Keratinocyte (primary cell): ENCODE measurements around the gene POLR3K. TPM values are rescaled to one million over a fixed set of nuclear protein-coding genes. Genes with fewer than 3 reads are reported as not detected.

ENCODE experiments used
- DNase-seq: peaks from one replicate; pipeline ENCODE4 v3.0.0-alpha.2; 2011; ENCODE audit warnings: low read depth, missing footprints, low spot score
- FAIRE-seq: peaks from 2 replicates; lab custom pipeline; 2011; peaks lifted over from hg19 to GRCh38; lab: Jason Lieb, UNC
- H2AFZ ChIP-seq: 2 replicates; pipeline ENCODE4 v1.6.0; 2012; ENCODE audit warnings: low read length, control low read depth, inconsistent platforms; ENCODE audit not compliant: control insufficient read depth
- H3K27ac ChIP-seq: 2 replicates; pipeline ENCODE4 v1.5.1; 2011; ENCODE audit warnings: low read length; ENCODE audit not compliant: control insufficient read depth, insufficient read depth
- H3K27me3 ChIP-seq: 3 replicates; pipeline ENCODE4 v1.6.0; 2011; ENCODE audit warnings: low read length; ENCODE audit not compliant: control insufficient read depth, insufficient read depth; ENCODE audit errors: extremely low read depth
- H3K36me3 ChIP-seq, 2 experiments: 2 replicates in 1 of 2; 3 replicates in 1 of 2; pipeline ENCODE4 v1.5.1; 2011; ENCODE audit warnings: low read length in 2 of 2, mild to moderate bottlenecking in 1 of 2; ENCODE audit not compliant: control insufficient read depth in 2 of 2, insufficient read depth in 2 of 2; ENCODE audit errors: extremely low read depth in 1 of 2
- H3K4me1 ChIP-seq: 3 replicates; pipeline ENCODE4 v1.5.1; 2011; ENCODE audit warnings: low read length; ENCODE audit not compliant: control insufficient read depth, insufficient read depth; ENCODE audit errors: extremely low read depth
- H3K4me2 ChIP-seq: 3 replicates; pipeline ENCODE4 v1.6.0; 2011; ENCODE audit warnings: low read depth, low read length; ENCODE audit not compliant: control insufficient read depth, insufficient read depth; ENCODE audit errors: extremely low read depth
- H3K4me3 ChIP-seq, 3 experiments: fragments of 200-600 bp in 1 of 3; sonication (generic) in 1 of 3; 2 replicates in 2 of 3; 3 replicates in 1 of 3; pipeline ENCODE4 v1.5.1; 2011 to 2016; ENCODE audit warnings: low read length in 3 of 3, mild to moderate bottlenecking in 3 of 3, control low read depth in 2 of 3, inconsistent platforms in 1 of 3, low read depth in 1 of 3, mixed read lengths in 1 of 3, mixed run types in 1 of 3, moderate library complexity in 1 of 3; ENCODE audit not compliant: control insufficient read depth in 2 of 3, insufficient read depth in 2 of 3; ENCODE audit errors: extremely low read depth in 1 of 3
- H3K79me2 ChIP-seq: 2 replicates; pipeline ENCODE4 v1.6.0; 2012; ENCODE audit warnings: low read length; ENCODE audit not compliant: control insufficient read depth, insufficient read depth
- H3K9ac ChIP-seq: 3 replicates; pipeline ENCODE4 v1.6.0; 2011; ENCODE audit warnings: low read length; ENCODE audit not compliant: control insufficient read depth, insufficient read depth; ENCODE audit errors: extremely low read depth
- H3K9me1 ChIP-seq: 3 replicates; pipeline ENCODE4 v1.6.0; 2011; ENCODE audit warnings: low read length; ENCODE audit not compliant: control insufficient read depth, insufficient read depth; ENCODE audit errors: extremely low read depth
- H3K9me3 ChIP-seq: 2 replicates; pipeline ENCODE4 v1.5.1; 2012; ENCODE audit warnings: low read depth, low read length; ENCODE audit not compliant: control insufficient read depth
- H4K20me1 ChIP-seq: 3 replicates; pipeline ENCODE4 v1.6.0; 2011; ENCODE audit warnings: low read length; ENCODE audit not compliant: control insufficient read depth, insufficient read depth; ENCODE audit errors: extremely low read depth
- EZH2 ChIP-seq: IDR thresholded peaks from one replicate; pipeline ENCODE4 v1.6.1; 2012; ENCODE audit warnings: inconsistent platforms, mild to moderate bottlenecking, low read length, moderate library complexity
- dilution Hi-C: fragments of 300-500 bp; cut with MboI; formaldehyde crosslinking; loops from one replicate; pipeline ENCODE4 v1.7.0; 2020; ENCODE audit warnings: low sequenced_read_pairs; ENCODE audit not compliant: extremely low pct_ligation_motif_present
- polyA plus RNA-seq, 5 experiments: library from polyadenylated mRNA; depleted of rRNA in 3 of 5; stranded (reverse) in 3 of 5; stranded (forward) in 1 of 5; unstranded in 1 of 5; fragments of >200 nt; gene quantifications; 1 replicate in 1 of 5; 2 replicates in 3 of 5; 3 replicates in 1 of 5; pipeline versions ENCODE4 v1.2.1 to v1.2.3, GENCODE V29; 2011 to 2012; ENCODE audit warnings: missing spikeins in 2 of 5, low read depth in 1 of 5, low replicate concordance in 1 of 5
- TF ChIP-seq, protein P1 (sequence below), 3 experiments: IDR thresholded peaks in 1 of 3; conservative IDR thresholded peaks in 1 of 3; optimal IDR thresholded peaks in 1 of 3; 2 replicates in 2 of 3; 3 replicates in 1 of 3; pipeline versions ENCODE3 to v1.5.1; 2011; ENCODE audit warnings: low read length in 3 of 3, mild to moderate bottlenecking in 3 of 3, moderate library complexity in 2 of 3, control low read depth in 1 of 3, inconsistent platforms in 1 of 3; ENCODE audit not compliant: insufficient read depth in 2 of 3; ENCODE audit errors: extremely low read depth in 1 of 3

The POLR3K gene
- polyA plus RNA-seq, 1 donor (not counting 4 experiments of a cell fraction or from before 2014, with no cell fraction given) = 23.2 TPM

DNA sequence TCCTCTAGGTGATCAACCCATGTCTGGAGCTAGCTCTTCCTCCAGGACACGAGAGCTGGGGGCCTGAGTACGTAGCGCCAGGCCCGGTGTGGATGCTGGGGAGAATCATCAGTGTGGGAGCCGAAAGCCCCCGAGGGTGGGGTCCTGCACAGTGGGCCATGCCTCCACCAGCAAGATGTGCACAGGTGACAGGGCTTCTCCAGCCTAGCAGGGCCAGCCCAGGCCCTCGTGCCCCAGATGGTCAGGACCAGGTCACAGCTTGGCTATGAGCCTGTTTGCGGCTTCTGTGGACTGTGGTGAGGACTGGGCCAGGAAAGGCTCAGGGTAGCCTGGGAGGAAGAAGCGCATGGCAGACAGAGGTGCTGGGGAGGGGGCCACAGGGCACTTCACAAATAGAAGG is 32.5 kb upstream of the POLR3K start:
- Histone ChIP-seq H4K20me1 (peaks cover 11% of the 10 kb centered on the region), H3K4me3 (no peak overlapping the region), H2AFZ (no peak overlapping the region), H3K9me1 (no peaks in the 10 kb centered on the region), H3K9ac (no peak overlapping the region), H3K4me2 (no peak overlapping the region), H3K79me2 (no peaks in the 10 kb centered on the region), H3K27me3 (no peaks in the 10 kb centered on the region), H3K36me3 (peaks cover 39 to 46% of the 10 kb centered on the region in 2 experiments), H3K4me1 (peaks cover 8% of the 10 kb centered on the region), H3K27ac (no peak overlapping the region), H3K9me3 (no peaks in the 10 kb centered on the region)
- TF ChIP-seq, protein P1, sequence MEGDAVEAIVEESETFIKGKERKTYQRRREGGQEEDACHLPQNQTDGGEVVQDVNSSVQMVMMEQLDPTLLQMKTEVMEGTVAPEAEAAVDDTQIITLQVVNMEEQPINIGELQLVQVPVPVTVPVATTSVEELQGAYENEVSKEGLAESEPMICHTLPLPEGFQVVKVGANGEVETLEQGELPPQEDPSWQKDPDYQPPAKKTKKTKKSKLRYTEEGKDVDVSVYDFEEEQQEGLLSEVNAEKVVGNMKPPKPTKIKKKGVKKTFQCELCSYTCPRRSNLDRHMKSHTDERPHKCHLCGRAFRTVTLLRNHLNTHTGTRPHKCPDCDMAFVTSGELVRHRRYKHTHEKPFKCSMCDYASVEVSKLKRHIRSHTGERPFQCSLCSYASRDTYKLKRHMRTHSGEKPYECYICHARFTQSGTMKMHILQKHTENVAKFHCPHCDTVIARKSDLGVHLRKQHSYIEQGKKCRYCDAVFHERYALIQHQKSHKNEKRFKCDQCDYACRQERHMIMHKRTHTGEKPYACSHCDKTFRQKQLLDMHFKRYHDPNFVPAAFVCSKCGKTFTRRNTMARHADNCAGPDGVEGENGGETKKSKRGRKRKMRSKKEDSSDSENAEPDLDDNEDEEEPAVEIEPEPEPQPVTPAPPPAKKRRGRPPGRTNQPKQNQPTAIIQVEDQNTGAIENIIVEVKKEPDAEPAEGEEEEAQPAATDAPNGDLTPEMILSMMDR (optimal IDR thresholded peaks at IDR 0.05 in 1 of 3, IDR thresholded peaks at IDR 0.05 in 1 of 3, conservative IDR thresholded peaks at IDR 0.05 in 1 of 3; ENCODE audit: extremely low read depth in 1 of 3, insufficient read depth in 2 of 3, low read length in 3 of 3) = no peak
- DNase-seq = no peak
- dilution Hi-C loops = no loop called here
- FAIRE-seq = no peak

DNA sequence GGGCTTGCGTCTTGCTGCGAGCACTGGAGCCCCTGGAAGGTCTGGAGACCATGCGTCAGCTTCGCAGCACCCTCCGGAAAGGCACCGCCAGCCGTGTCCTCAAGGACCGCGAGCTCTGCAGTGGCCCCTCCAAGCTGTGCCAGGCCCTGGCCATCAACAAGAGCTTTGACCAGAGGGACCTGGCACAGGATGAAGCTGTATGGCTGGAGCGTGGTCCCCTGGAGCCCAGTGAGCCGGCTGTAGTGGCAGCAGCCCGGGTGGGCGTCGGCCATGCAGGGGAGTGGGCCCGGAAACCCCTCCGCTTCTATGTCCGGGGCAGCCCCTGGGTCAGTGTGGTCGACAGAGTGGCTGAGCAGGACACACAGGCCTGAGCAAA is 32.0 kb upstream of the POLR3K start:
- FAIRE-seq = no peak
- H3K4me2 ChIP-seq = no peak overlapping the region

More for the DNA sequence above, 32.0 kb upstream of the POLR3K start:
- H3K9me3 ChIP-seq = no peaks in the 10 kb centered on the region
- no peak overlapping the region for H3K27ac ChIP-seq
- H3K27me3 ChIP-seq = no peaks in the 10 kb centered on the region
- peaks cover 8% of the 10 kb centered on the region for H3K4me1 ChIP-seq
- TF ChIP-seq EZH2 = no peak
- TF ChIP-seq, protein P1 (optimal IDR thresholded peaks at IDR 0.05 in 1 of 3, IDR thresholded peaks at IDR 0.05 in 1 of 3, conservative IDR thresholded peaks at IDR 0.05 in 1 of 3; ENCODE audit: extremely low read depth in 1 of 3, insufficient read depth in 2 of 3, low read length in 3 of 3) = no peak
- DNase-seq = no peak
- no peaks in the 10 kb centered on the region for H3K9me1 ChIP-seq
- no peaks in the 10 kb centered on the region for H3K79me2 ChIP-seq
- H3K36me3 ChIP-seq = peaks cover 39 to 46% of the 10 kb centered on the region in 2 experiments
- no peak overlapping the region for H3K9ac ChIP-seq
- H4K20me1 ChIP-seq = peaks cover 11% of the 10 kb centered on the region
- dilution Hi-C loops = no loop called here
- H2AFZ ChIP-seq = no peak overlapping the region
- H3K4me3 ChIP-seq = no peak overlapping the region
